NCI-H2171 treated with DMSO at 0.1 percent for 48 hours (cell line): Measurements from ENCODE around the gene FGFR3.

Experiments used
- DNase-seq: peaks from one replicate; lab custom pipeline; 2025; lab: John Stamatoyannopoulos, UW

Gene FGFR3

DNA sequence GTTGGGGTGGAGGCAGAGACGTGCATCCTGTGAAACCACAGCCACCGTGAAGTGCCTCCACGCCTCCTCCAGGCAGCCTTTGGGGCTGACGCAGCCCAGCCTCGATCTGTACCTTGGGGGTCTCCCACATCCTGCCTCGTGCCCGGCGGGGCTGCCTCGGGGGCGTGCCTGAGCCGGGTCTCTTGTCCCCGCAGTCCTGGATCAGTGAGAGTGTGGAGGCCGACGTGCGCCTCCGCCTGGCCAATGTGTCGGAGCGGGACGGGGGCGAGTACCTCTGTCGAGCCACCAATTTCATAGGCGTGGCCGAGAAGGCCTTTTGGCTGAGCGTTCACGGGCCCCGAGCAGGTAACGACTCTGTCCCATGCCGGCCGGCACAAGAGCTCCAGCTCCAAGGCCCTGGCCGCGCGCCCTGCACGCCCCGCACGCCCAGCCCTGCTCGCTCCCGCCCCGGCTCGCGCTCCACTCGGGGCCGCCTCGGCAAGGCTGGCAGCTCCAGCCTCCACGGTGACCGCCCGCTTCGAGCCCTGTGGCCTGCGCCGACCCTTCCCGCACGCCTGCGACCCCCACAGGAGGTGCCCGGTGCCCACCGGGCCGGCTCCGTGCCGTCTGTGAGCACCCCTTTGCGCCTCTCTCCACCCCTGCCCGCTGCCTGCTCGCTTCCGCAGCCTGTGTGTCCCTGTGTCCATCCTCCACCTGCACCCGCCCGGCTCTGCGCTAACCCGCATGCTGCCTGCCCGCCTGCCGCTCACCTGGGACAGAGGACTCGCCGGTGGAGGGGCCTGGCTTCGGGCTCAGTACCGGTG, 9.8 kb downstream of the FGFR3 start:
- no peak for DNase-seq

DNA sequence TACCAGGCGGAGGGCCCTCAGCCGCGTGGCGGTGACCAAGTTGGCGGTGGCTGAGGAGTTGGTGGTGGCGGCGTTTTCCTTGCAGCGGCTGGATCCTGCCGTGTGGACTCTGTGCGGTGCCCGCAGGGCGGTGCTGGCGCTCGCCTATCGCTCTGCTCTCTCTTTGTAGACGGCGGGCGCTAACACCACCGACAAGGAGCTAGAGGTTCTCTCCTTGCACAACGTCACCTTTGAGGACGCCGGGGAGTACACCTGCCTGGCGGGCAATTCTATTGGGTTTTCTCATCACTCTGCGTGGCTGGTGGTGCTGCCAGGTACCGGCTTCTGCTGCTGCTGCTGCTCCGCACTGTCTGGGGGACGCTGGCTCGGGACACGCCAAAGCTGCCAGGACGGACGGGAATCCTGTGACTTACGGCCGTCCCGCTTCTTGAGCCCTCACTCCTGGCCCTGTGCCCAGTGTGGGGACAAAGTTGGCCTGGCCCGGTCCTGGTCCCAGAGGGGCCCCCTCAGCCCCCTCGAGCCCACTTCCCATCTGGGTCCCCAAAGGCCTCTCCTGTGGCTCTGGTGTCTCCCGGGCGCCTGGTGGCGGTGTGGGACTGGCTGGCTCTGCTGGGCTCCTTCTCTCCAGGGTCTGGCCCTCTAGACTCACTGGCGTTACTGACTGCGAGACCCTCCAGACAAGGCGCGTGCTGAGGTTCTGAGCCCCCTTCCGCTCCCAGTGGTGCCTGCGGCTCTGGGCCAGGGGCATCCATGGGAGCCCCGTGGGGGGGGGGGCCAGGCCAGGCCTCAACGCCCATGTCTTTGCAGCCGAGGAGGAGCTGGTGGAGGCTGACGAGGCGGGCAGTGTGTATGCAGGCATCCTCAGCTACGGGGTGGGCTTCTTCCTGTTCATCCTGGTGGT, 10.7 kb downstream of the FGFR3 start:
- no peak for DNase-seq

DNA sequence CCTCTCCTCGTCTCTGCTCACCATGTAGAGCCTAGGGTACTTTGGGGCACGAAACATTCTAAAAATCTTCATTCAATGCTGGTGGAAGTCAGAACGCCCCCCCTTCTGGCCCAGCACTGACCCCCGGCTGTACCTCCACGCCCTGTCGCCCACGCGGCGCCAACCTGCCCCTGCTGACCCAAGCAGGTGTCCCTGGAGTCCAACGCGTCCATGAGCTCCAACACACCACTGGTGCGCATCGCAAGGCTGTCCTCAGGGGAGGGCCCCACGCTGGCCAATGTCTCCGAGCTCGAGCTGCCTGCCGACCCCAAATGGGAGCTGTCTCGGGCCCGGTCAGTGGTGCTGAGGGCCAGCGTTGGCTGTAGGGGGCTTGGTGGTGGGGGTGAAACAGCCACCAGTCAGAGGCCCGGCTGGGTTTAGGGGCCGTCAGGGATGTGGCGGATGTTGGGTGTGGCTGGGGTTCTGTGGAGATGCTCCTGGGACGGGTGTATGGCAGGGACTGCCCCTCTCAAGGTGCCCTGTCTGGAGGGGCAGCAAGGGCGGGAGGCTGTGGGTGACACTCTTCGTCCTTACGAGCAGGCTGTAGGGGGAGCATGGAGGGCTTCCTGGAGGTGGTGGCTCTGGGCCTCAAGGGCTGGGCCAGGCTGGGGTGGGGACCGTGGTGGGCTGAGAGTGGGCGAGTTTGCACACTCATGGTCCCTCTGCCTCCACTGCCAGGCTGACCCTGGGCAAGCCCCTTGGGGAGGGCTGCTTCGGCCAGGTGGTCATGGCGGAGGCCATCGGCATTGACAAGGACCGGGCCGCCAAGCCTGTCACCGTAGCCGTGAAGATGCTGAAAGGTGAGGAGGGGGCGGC, 11.8 kb downstream of the FGFR3 start:
- no peak for DNase-seq

DNA sequence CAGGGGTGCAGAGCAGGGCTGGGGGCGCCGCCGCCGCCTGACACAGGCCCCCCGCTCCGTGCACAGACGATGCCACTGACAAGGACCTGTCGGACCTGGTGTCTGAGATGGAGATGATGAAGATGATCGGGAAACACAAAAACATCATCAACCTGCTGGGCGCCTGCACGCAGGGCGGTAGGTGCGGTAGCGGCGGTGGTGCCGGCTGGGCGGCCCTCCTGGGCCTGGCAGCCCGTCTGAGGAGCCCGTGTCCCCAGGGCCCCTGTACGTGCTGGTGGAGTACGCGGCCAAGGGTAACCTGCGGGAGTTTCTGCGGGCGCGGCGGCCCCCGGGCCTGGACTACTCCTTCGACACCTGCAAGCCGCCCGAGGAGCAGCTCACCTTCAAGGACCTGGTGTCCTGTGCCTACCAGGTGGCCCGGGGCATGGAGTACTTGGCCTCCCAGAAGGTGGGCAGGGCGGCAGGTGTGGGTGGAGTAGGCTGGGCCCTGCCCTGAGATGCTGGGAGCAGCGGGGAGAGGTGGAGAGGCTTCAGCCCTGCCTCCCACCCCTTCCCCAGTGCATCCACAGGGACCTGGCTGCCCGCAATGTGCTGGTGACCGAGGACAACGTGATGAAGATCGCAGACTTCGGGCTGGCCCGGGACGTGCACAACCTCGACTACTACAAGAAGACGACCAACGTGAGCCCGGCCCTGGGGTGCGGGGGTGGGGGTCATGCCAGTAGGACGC, 12.6 kb downstream of the FGFR3 start:
- no peak for DNase-seq

DNA sequence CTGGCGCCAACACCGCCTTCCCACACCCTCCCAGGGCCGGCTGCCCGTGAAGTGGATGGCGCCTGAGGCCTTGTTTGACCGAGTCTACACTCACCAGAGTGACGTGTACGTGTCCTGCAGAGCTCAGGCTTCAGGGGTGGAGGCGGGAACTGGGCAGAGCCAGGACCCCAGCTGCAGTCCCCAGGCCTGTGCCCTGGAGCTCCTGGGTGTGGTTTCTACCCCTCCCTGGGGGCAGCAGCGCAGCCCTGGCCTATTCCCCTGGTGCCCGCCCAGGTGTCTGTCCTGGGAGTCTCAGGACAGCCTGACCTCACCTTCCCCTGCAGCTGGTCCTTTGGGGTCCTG, 13.1 kb downstream of the FGFR3 start:
- no peak for DNase-seq

DNA sequence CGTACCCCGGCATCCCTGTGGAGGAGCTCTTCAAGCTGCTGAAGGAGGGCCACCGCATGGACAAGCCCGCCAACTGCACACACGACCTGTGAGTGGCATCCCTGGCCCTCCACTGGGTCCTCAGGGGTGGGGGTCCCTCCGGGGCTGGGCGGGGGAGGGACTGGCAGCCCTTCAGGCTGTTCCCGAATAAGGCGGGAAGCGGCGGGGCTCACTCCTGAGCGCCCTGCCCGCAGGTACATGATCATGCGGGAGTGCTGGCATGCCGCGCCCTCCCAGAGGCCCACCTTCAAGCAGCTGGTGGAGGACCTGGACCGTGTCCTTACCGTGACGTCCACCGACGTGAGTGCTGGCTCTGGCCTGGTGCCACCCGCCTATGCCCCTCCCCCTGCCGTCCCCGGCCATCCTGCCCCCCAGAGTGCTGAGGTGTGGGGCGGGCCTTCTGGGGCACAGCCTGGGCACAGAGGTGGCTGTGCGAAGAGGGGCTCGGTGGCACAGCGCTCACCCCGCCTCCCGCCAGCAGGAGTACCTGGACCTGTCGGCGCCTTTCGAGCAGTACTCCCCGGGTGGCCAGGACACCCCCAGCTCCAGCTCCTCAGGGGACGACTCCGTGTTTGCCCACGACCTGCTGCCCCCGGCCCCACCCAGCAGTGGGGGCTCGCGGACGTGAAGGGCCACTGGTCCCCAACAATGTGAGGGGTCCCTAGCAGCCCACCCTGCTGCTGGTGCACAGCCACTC, 13.7 kb downstream of the FGFR3 start:
- no peak for DNase-seq

DNA sequence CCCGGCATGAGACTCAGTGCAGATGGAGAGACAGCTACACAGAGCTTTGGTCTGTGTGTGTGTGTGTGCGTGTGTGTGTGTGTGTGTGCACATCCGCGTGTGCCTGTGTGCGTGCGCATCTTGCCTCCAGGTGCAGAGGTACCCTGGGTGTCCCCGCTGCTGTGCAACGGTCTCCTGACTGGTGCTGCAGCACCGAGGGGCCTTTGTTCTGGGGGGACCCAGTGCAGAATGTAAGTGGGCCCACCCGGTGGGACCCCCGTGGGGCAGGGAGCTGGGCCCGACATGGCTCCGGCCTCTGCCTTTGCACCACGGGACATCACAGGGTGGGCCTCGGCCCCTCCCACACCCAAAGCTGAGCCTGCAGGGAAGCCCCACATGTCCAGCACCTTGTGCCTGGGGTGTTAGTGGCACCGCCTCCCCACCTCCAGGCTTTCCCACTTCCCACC, 14.3 kb downstream of the FGFR3 start:
- DNase-seq = no peak

DNA sequence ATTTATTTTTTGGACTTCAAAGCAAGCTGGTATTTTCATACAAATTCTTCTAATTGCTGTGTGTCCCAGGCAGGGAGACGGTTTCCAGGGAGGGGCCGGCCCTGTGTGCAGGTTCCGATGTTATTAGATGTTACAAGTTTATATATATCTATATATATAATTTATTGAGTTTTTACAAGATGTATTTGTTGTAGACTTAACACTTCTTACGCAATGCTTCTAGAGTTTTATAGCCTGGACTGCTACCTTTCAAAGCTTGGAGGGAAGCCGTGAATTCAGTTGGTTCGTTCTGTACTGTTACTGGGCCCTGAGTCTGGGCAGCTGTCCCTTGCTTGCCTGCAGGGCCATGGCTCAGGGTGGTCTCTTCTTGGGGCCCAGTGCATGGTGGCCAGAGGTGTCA, 15.3 kb downstream of the FGFR3 start:
- no peak for DNase-seq

DNA sequence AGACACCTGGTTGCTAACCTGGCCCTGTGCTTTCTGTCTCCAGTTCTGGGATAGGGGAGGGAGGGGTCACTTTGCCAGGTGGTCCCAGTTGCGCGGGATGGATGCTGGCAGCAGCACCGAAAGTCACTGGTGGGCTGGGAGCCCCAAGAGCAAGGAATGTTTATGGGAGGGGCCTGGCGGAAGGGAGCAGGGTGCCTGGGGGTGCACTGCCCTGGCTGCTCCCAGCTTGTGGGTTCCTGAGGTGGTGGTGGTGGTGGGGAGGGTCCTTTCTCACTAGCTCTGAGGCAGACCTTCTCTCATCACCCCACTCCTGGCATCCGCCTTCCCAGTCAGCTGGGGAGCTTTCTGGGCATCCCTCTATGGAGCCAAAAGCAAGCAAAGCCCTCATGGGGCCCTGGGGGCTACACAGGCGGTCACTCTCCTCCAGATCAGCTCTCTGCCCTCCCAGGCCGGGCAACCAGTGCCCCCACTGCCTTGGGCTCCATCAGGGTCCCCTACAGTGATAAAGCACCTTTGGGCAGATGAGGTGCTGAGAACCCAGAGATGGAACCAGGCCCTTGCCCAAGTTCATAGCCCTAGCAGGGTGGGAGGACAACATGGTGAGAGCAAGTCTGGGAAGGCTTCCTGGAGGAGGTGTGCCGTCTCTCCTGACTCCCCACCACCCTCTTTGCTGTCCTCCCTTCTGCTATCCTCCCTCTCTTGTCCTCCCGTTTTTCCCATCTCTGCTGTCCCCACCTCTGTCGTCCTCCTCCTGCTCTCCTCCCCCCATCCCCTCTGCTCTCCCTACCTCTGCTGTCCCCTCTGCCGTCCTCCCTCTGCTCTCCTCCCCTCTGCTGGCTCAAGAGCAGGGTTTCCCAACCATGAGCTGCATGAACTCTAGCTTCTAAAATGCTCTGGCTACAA, 16.0 kb downstream of the FGFR3 start:
- no peak for DNase-seq

DNA sequence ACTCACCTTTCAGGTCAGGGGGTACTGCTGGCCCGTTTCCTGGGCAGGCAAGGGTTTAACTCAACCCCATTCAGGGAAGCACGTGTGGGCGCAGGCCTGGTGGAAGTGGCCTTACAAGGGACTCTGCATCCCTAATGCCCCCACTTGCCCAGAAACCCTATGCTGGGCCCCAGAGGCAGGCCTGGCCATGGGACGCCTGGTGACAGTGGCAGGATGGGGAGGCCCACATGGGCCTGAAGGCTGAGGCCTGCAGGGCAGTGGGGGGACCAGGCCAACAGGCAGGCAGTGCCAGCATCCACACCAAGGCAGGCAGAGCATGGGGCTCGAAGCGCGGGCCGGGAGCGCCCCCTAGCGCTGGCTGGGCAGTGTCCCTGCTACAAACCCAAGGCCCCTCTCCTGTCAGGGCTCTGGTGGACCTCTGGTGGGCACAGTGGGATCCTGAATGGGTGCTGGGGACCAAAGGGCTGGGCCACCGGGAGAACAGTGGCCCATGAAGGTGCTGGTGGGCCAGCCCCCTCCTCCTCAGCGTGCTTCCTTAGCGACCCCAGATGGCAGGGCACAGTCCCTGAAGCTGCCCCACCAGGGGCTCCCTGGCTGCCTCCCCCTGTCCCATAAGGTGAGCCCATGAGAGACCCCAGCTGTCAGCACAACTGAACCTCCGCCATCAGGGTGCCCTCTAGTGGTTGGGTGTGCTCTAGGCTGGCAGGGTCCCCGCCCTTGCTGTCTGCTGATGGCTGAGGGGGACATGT, 16.8 kb downstream of the FGFR3 start:
- peak; percentile 73 for DNase-seq

DNA sequence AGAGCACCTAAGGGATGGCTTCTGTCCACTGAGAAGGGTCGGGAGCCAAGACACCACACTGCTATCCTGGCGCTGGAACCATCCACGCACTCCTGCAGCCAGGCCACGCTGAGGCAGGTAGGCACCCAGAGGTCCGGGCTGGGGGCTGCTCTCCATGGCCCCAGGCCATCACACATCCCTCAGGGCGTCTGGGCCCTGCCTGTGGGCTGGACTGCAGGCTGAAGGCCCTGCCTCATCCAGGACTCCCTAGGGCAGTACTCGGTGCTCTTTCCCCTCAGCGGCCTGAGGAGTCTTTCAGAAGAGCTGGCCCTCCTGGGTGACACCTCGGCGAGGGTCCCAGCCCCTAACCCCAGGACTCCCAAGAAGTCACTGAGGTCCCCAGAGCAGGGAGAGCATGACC, 17.7 kb downstream of the FGFR3 start:
- no peak for DNase-seq

DNA sequence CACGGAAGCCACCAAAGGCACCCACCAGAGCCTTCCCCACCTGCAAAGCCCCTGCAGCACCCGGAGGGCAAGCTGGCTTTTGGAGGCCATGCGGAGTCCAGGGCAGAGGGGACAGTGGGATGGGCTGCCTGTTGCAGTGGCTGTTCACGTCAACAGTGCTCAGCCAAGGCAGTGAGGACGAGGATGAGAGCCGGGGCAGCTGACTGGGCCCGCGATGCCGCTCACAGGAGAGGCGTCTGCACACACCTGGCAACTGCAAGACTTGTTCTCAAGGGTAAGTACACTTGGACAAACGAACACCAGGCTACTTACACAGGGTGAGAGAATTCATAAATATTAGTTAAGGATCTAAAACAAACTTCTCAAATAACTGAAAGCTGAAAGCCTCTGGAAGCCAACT, 19.6 kb downstream of the FGFR3 start:
- no peak for DNase-seq

DNA sequence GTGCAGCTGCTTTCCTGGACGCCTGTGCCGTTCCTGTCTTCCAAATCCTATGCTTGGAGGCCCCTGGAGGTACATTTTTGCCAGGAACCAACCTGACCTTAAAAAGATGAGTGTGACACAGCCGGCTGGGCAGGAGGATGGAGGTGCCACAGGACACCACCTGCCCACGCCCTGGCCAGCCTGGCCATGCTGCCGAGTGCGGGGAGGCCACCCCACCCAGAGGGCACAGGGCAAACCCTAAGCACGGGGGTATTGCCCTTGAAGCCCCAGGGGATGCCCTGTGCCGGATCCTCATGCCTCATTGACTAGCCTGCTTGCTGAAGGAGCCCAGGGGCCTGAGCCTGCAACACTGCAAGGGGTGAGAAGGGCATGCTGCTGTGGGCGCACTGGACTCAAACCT, 20.1 kb downstream of the FGFR3 start:
- DNase-seq = no peak

DNA sequence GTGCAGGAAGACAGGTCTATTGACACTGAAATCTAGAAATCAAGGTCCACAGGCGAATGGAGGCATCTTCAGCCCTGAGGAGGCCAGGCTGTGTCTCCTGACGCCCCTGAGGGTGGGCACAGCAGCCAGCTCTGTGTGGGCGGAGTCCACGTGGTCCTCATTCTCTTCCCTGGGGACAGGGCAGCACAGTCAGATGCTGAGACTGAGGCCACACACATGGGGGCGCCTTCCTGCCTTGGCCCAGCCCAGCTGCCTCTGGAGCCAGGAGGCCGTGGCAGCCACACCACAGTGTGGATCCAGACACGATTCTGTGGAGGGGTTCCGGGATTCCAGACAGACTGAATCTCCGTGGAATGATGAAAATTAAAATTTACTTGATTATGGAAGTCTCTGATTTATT, 20.8 kb downstream of the FGFR3 start:
- no peak for DNase-seq

DNA sequence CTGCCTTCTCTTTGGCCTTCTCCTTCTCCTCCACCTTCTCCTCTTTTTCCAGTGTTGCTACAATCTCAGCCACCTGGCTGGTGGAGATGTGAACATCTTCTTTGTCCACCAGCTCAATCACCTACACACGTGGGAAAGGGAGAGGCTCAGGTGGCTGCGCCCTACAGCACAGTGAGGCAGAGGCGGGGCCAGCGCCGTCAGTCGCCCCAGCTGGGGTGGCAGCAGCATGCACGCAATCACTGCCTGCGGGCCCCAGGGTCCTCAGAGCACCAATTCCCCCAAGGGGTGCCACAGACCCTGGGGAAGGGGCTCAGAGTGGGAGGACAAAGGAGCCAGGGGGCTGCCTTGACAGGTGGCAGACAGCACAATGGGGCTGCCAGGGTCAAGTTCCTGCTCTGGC, 21.4 kb downstream of the FGFR3 start:
- no peak for DNase-seq

DNA sequence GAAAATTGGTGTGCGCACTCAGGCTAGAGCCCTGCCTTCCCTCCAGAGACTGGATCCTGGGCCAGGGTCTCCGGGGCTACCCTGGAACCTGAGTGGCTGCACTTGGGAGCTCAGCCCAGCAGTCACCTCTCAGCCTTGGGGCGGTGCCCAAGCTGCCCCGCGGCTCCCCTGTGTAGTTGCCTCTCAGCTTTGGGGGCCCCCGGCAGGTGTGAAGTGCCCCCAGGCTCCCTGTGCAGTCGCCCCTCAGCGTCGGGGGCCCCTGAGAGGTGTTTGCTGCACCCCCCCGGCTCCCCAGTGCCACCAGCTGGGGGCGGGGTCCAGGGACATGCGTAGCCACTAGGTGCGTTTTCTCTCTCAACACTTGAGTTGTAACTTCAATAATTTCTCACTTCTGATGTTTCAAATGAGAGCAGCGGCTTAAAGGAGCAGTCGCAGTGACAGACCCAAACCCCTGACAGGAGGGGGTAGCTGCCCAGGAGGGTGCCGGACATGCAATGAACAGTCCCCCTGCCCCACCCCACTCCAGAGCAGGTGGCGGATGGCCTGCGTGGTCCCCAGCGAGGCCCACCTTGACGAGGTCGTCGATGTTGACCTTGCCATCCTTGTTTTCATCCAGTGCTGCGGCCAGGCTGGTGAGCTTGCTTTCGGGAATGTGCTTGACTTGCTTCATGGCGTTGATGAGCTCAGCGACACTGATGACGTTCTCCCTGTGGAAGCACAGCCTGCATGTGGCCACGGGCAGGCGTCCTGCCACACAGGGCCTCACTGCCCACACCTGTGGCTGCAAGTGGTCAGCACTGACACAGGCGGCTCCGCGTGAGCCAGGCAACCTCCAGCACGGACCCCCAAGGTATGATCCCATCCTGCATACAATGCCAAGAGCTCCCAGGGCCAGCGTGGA, 22.3 kb downstream of the FGFR3 start:
- DNase-seq = no peak

DNA sequence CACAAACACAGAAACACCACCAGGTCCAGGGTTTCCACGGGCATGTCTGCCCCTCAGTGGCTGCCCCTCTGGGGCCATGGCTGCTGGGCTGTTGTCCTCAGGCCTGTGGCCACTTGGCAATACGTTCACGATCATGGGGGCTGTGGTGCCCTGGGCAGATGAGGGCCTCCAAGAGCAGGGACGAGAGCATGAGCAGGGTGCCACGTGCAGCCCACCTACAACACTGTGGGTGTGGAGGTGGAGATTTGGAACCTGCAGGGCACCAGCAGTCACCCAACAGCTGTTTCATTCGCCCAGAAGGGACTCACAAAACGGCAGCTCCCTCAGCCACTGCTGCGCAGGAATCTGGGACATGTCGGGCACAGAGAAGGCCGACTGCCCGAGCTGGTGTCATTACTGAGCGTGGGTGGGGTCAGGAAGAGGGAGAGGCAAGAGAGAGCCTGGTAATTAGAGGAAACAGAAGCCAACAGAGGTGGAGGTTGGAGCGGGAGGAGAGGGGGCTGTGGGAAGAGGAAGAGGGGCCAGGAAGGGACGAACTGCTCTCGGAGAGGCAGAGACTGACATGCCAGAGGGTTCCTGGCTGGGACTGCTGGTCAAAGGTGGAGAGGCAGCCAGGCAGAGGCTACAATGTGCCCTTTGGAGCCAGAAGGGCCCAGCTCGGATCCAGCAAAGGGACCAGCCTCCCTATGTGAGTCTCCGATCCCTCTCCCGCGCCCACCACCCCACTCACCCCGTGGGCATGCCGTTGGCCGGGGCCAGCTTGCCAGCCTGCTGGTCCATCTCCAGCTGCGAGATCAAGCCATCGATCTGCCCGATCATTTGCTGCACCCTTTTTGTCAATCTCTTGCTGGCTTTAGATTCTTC, 23.1 kb downstream of the FGFR3 start:
- no peak for DNase-seq
